Right atrium auricular region (tissue), 2 donors: ENCODE results near the gene ZMAT3. TPM values are rescaled to one million over a fixed set of nuclear protein-coding genes. Genes with fewer than 3 reads are reported as not detected.

Experiments used
- DNase-seq: peaks from one replicate; pipeline ENCODE4 v3.0.0-alpha.2; 2019; ENCODE audit warnings: low spot score
- H3K27ac ChIP-seq, 2 donors: fragments of 200-600 bp; sonication (generic); 1 replicate in 1 of 2; 2 replicates in 1 of 2; pipeline ENCODE4 v1.5.1; 2016 to 2019
- H3K27me3 ChIP-seq, 2 donors: fragments of 200-600 bp; sonication (generic); one replicate each; pipeline versions ENCODE4 v1.5.1 to v1.6.0; 2017 to 2019
- H3K36me3 ChIP-seq: fragments of 200-600 bp; sonication (generic); one replicate; pipeline ENCODE4 v1.5.1; 2016
- H3K4me1 ChIP-seq, 2 donors: fragments of 200-600 bp; sonication (generic); one replicate each; pipeline versions ENCODE4 v1.5.1 to v1.6.0; 2017 to 2019
- H3K4me3 ChIP-seq, 2 donors: fragments of 200-600 bp; sonication (generic); 1 replicate in 1 of 2; 2 replicates in 1 of 2; pipeline ENCODE4 v1.5.1; 2017 to 2019; ENCODE audit warnings: mild to moderate bottlenecking in 1 of 2, moderate library complexity in 1 of 2
- H3K9me3 ChIP-seq, 2 donors: fragments of 200-600 bp; sonication (generic); one replicate each; pipeline ENCODE4 v1.5.1; 2019
- total RNA-seq, 2 donors: library from RNA; depleted of rRNA; stranded (reverse); fragments of >200 nt; gene quantifications; one replicate each; pipeline ENCODE4 v1.1.0, GENCODE V29; 2016
- TF ChIP-seq, protein P1 (sequence below), 2 donors: fragments of 200-600 bp; sonication (generic); IDR thresholded peaks; one replicate each; pipeline ENCODE4 v1.5.1; 2019; ENCODE audit warnings: antibody characterized with exemption in 2 of 2

The ZMAT3 gene
- total RNA-seq, 2 donors from 2014 or later = 8.5 to 12.6 TPM

DNA sequence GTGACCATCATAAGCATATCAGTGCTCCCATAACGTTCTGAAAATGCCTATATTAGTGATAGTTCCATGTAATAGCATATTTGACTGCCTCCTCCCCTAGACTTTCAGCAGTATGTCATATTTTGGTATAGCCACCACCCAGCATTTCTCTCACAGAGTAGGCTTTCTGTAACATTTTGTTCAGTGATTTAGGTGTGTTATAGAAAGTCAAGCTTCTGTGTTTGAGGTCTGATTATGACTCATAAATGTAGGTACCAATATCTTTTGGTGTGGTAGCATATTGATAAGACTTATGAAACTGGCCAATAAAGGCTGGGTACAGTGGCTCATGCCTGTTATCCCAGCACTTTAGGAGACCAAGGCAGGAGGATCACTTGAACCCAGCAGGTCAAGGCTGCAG, 34.3 kb upstream of the ZMAT3 start:
- Histone ChIP-seq H3K27ac (no peak overlapping the region), H3K9me3 (no peaks in the 10 kb centered on the region), H3K4me1 (no peaks in the 10 kb centered on the region), H3K27me3 (no peaks in the 10 kb centered on the region), H3K4me3 (no peak overlapping the region), H3K36me3 (no peaks in the 10 kb centered on the region)
- DNase-seq = no peak
- TF ChIP-seq, protein P1, sequence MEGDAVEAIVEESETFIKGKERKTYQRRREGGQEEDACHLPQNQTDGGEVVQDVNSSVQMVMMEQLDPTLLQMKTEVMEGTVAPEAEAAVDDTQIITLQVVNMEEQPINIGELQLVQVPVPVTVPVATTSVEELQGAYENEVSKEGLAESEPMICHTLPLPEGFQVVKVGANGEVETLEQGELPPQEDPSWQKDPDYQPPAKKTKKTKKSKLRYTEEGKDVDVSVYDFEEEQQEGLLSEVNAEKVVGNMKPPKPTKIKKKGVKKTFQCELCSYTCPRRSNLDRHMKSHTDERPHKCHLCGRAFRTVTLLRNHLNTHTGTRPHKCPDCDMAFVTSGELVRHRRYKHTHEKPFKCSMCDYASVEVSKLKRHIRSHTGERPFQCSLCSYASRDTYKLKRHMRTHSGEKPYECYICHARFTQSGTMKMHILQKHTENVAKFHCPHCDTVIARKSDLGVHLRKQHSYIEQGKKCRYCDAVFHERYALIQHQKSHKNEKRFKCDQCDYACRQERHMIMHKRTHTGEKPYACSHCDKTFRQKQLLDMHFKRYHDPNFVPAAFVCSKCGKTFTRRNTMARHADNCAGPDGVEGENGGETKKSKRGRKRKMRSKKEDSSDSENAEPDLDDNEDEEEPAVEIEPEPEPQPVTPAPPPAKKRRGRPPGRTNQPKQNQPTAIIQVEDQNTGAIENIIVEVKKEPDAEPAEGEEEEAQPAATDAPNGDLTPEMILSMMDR (IDR thresholded peaks at IDR 0.05) = no peak

DNA sequence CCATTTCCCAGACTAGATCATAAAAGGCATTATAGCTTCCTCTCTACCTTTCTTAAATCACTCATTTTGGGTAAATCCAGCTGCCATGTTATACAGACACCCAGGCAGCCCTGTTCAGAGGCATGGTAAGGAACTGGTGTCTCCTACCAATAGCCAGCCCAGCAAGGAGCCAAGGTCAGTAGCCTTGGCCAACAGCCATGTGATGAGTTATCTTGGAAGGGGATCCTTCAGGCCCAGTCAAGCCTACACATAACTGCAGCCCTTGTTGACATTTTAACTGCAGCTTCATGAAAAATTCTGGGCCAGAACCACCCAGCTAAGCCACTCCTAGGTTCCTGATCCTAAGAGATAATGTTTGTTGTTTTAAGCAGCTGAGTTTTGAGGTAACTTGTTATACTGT, 29.0 kb upstream of the ZMAT3 start:
- TF ChIP-seq, protein P1 (IDR thresholded peaks at IDR 0.05) = no peak
- Histone ChIP-seq H3K27me3 (no peaks in the 10 kb centered on the region), H3K27ac (no peak overlapping the region), H3K9me3 (no peaks in the 10 kb centered on the region), H3K4me3 (no peak overlapping the region), H3K4me1 (no peaks in the 10 kb centered on the region), H3K36me3 (no peaks in the 10 kb centered on the region)
- DNase-seq = no peak

DNA sequence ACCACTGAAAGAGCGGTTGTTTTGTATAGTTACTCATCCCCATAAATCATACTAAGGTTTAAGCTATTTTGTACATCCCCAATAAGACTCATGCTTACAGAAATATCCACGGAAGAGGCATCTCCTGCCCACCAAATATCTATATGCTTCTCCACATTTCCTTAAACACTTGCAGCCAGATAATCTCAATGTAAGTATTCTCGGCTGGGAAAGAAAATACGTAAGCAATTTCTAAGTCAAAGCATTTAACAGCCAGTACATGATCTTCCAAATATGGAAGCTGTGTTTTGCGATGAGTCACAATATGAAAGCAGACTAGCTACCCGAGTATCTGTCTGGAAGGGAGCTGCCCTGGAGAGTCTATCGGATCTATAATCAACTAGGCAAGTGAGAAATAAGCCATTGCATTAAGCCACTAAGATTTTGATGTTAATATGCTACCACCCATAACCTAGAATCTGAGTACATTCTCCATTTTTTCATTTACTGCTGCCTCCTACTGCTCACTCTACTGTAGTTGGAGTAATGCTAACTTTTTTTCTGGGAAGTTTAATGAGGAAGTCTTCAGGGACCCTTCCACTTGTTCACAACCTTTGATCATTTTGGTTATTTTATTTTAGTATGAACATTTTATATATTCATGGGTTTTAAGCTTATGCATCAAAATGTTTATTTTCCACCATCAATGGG, 26.9 kb upstream of the ZMAT3 start:
- H3K4me3 ChIP-seq = no peak overlapping the region
- H3K27ac ChIP-seq = no peak overlapping the region
- TF ChIP-seq, protein P1 (IDR thresholded peaks at IDR 0.05) = no peak
- no peak for DNase-seq
- no peaks in the 10 kb centered on the region for H3K27me3 ChIP-seq
- no peaks in the 10 kb centered on the region for H3K9me3 ChIP-seq
- H3K36me3 ChIP-seq = no peaks in the 10 kb centered on the region
- H3K4me1 ChIP-seq = no peaks in the 10 kb centered on the region

DNA sequence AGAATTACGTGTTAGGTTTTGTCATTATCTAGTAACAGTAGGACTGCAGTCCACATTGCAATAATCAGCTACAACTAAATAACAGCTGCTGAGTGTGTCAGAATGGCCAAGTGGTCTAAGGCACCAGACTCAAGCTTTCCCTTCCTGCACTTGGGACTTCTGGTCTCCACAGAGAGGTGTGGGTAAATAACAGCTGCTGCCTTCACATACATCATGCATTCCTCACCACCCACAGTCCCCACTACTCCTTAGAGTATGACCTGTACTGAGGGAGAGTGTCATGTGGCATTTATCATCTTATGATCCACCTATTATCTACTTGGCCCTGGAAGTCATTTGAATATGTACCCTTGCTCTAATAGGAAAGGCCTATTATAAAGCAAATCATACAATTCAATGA, 22.2 kb upstream of the ZMAT3 start:
- H3K27me3 ChIP-seq = no peaks in the 10 kb centered on the region
- no peak overlapping the region for H3K4me3 ChIP-seq
- H3K4me1 ChIP-seq = no peaks in the 10 kb centered on the region
- no peak overlapping the region for H3K27ac ChIP-seq
- H3K9me3 ChIP-seq = no peaks in the 10 kb centered on the region
- no peak for DNase-seq
- H3K36me3 ChIP-seq = no peaks in the 10 kb centered on the region
- TF ChIP-seq, protein P1 (IDR thresholded peaks at IDR 0.05) = no peak

DNA sequence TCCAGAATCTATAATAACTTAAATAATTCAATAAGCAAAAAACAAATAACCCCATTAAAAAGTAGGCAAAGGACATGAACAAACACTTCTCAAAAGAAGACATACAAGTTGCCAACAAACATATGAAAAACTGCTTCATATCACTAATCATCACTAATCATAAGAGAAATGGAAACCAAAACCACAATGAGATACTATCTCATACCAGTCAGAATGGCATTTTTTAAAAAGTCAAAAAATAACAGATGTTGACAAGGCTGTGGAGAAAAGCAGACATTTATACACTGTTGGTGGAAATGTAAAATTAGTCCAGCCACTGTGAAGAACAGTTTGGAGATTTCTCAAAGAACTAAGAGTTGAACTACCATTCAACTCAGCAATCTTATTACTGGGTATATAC, 19.5 kb upstream of the ZMAT3 start:
- Histone ChIP-seq H3K36me3 (no peaks in the 10 kb centered on the region), H3K4me1 (no peaks in the 10 kb centered on the region)

More for the DNA sequence above, 19.5 kb upstream of the ZMAT3 start:
- DNase-seq = no peak
- Histone ChIP-seq H3K9me3 (no peaks in the 10 kb centered on the region), H3K27ac (no peak overlapping the region), H3K4me3 (no peak overlapping the region), H3K27me3 (no peaks in the 10 kb centered on the region)
- TF ChIP-seq, protein P1 (IDR thresholded peaks at IDR 0.05) = no peak
